HepG2 (cell line): ENCODE data around the gene ABHD6. TPM values are rescaled to one million over a fixed set of nuclear protein-coding genes. Genes with fewer than 3 reads are reported as not detected.

Experiments
- CENPBD1 ChIP-seq: sonication (generic); formaldehyde crosslinking; IDR thresholded peaks from 2 replicates; pipeline ENCODE4 v1.8.0; 2022; ENCODE audit warnings: missing genetic modification reagents, low read depth, mild to moderate bottlenecking, borderline replicate concordance
- GABPB1 ChIP-seq: IDR thresholded peaks from 2 replicates; pipeline ENCODE4 v1.6.1; 2016; ENCODE audit warnings: mild to moderate bottlenecking, missing genetic modification reagents, moderate library complexity, missing compliant biosample characterization
- MAFK ChIP-seq, 2 experiments: IDR thresholded peaks in 1 of 2; conservative IDR thresholded peaks in 1 of 2; 2 replicates each; pipeline ENCODE4 v1.6.1; 2011; ENCODE audit warnings: improper control_type of control experiment in 2 of 2, low read length in 2 of 2
- SRF ChIP-seq: IDR thresholded peaks from 2 replicates; pipeline ENCODE4 v1.6.1; 2011; ENCODE audit warnings: mild to moderate bottlenecking, low read depth, low read length, moderate library complexity
- U2AF2 ChIP-seq: fragments of 200-400 bp; formaldehyde crosslinking; IDR thresholded peaks from 2 replicates; pipeline ENCODE4 v1.6.1; 2017; ENCODE audit warnings: low read depth, mild to moderate bottlenecking, low read length
- ZBTB40 ChIP-seq, 2 experiments: fragments of 450-650 bp in 1 of 2; sonication (generic) in 1 of 2; formaldehyde crosslinking in 1 of 2; IDR thresholded peaks; 2 replicates each; pipeline versions ENCODE4 v1.6.1 to v1.8.0; 2016 to 2022; ENCODE audit warnings: antibody characterized with exemption in 1 of 2, mild to moderate bottlenecking in 1 of 2, missing genetic modification reagents in 1 of 2
- ZBTB8A ChIP-seq: sonication (generic); formaldehyde crosslinking; IDR thresholded peaks from 2 replicates; pipeline ENCODE4 v1.4.0; 2020; ENCODE audit warnings: mild to moderate bottlenecking, low read depth, missing genetic modification reagents, borderline replicate concordance
- ZNF260 ChIP-seq: sonication (generic); formaldehyde crosslinking; IDR thresholded peaks from 2 replicates; pipeline ENCODE4 v1.4.0; 2020; ENCODE audit warnings: missing genetic modification reagents, low read depth, mild to moderate bottlenecking, borderline replicate concordance
- ZNF331 ChIP-seq: sonication (generic); formaldehyde crosslinking; IDR thresholded peaks from 2 replicates; pipeline ENCODE4 v1.4.0; 2020; ENCODE audit warnings: missing genetic modification reagents
- polyA plus RNA-seq, 8 experiments: library from polyadenylated mRNA; depleted of rRNA in 3 of 8; stranded (reverse) in 7 of 8; unstranded in 1 of 8; fragments of >200 nt; fragmentation: Illumina TruSeq in 4 of 8; extraction: Trizol in 4 of 8; gene quantifications; 2 replicates each; pipeline versions ENCODE4 v1.2.1 to v1.2.3, GENCODE V29; 2011 to 2016; ENCODE audit warnings: low read depth in 4 of 8, missing spikeins in 1 of 8, mixed read lengths in 1 of 8; ENCODE audit not compliant: insufficient read depth in 1 of 8
- total RNA-seq, 5 experiments: library from RNA; depleted of rRNA; stranded (reverse); fragments of >200 nt; fragmentation: Illumina TruSeq; extraction: Trizol; gene quantifications; 2 replicates each; pipeline ENCODE4 v1.2.3, GENCODE V29; 2016; ENCODE audit warnings: low read depth in 1 of 5
- TF ChIP-seq, protein P1 (sequence below): sonication (generic); formaldehyde crosslinking; IDR thresholded peaks from 2 replicates; pipeline ENCODE4 v1.5.0; 2020; ENCODE audit warnings: missing genetic modification reagents
- TF ChIP-seq, protein P2 (sequence below): sonication (generic); formaldehyde crosslinking; IDR thresholded peaks from 2 replicates; pipeline ENCODE4 v1.8.1; 2023; ENCODE audit warnings: mild to moderate bottlenecking, moderate library complexity, missing genetic modification reagents
- TF ChIP-seq, protein P3 (sequence below): sonication (generic); formaldehyde crosslinking; IDR thresholded peaks from 2 replicates; pipeline ENCODE4 v1.8.0; 2022; ENCODE audit warnings: missing genetic modification reagents, mild to moderate bottlenecking, inconsistent platforms, borderline replicate concordance

The ABHD6 gene
- total and polyA plus RNA-seq, 2 of the 13 experiments (the other 11 are each of a cell fraction or from before 2014, with no cell fraction given) = 9.0 to 17.2 TPM

- no peak for TF ChIP-seq ZBTB40 (IDR thresholded peaks at IDR 0.05)
- TF ChIP-seq ZBTB40 (CRISPR knock-in tag; IDR thresholded peaks at IDR 0.05) = peak; percentile 73
- TF ChIP-seq, protein P1, sequence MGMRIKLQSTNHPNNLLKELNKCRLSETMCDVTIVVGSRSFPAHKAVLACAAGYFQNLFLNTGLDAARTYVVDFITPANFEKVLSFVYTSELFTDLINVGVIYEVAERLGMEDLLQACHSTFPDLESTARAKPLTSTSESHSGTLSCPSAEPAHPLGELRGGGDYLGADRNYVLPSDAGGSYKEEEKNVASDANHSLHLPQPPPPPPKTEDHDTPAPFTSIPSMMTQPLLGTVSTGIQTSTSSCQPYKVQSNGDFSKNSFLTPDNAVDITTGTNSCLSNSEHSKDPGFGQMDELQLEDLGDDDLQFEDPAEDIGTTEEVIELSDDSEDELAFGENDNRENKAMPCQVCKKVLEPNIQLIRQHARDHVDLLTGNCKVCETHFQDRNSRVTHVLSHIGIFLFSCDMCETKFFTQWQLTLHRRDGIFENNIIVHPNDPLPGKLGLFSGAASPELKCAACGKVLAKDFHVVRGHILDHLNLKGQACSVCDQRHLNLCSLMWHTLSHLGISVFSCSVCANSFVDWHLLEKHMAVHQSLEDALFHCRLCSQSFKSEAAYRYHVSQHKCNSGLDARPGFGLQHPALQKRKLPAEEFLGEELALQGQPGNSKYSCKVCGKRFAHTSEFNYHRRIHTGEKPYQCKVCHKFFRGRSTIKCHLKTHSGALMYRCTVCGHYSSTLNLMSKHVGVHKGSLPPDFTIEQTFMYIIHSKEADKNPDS (CRISPR knock-in tag) = peak; percentile 79; the same call in 1 of the 2 replicates
- TF ChIP-seq U2AF2 = no peak
- TF ChIP-seq CENPBD1 (CRISPR knock-in tag) = no peak
- TF ChIP-seq, protein P2, sequence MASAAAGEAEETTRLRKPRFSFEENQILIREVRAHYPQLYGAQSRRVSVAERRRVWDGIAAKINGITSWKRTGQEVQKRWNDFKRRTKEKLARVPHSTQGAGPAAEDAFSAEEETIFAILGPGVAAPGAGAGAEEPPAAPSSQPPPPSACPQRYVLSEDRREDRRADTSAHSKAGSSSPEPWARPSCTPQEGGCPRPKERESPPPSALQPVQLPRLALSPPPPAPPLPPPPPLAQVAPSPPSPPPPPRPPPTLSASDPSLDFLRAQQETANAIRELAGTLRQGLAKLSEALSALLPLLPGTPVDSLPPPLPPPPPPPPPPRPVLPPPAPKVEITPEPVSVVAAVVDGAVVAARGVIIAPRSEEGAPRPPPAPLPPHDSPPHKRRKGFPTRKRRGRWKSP (CRISPR knock-in tag) = peak; percentile 72; the same call in 1 of the 2 replicates
- no peak for TF ChIP-seq ZNF260
- TF ChIP-seq GABPB1 = peak; percentile 99
- TF ChIP-seq ZBTB8A (CRISPR knock-in tag) = no peak
- 0 out of 2 replicates have a peak, but pooled peaks have one; percentile 7 for TF ChIP-seq SRF
- peak; percentile 84 for TF ChIP-seq ZNF331 (CRISPR knock-in tag)
- TF ChIP-seq MAFK (conservative IDR thresholded peaks at IDR 0.05 in 1 of 2, IDR thresholded peaks at IDR 0.05 in 1 of 2; ENCODE audit: low read length in 2 of 2) = peak; percentile 35 to 54; a peak in 2 of 4 replicates
- TF ChIP-seq, protein P3, sequence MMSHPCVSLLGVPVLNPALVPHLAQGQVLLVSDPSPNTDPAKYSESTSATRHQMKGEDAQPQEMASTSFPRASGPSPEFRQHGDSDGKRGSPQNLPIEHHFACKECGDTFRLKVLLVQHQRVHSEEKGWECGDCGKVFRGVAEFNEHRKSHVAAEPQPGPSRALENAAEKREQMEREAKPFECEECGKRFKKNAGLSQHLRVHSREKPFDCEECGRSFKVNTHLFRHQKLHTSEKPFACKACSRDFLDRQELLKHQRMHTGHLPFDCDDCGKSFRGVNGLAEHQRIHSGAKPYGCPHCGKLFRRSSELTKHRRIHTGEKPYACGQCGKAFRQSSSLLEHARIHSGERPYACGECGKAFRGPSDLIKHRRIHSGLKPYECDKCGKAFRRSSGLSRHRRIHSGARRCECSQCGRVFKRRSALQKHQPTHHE (CRISPR knock-in tag) = no peak; the same call in 1 of the 2 replicates
Observed at GRCh38 chr3:58305882-58306711, 68.5 kb downstream of the ABHD6 start, which contains the start of the genes HTD2 and RPP14 (continued).
